Thyroid gland (tissue), 4 donors: ENCODE results near the gene TNFAIP8. TPM values are rescaled to one million over a fixed set of nuclear protein-coding genes. Genes with fewer than 3 reads are reported as not detected.

Experiments
- DNase-seq, 2 donors: peaks; one replicate each; pipeline ENCODE4 v3.0.0-alpha.2; 2019
- H3K27ac ChIP-seq, 3 donors: fragments of 200-600 bp; sonication (generic); 1 replicate in 2 of 3; 2 replicates in 1 of 3; pipeline ENCODE4 v1.5.1; 2016 to 2019; ENCODE audit warnings: mild to moderate bottlenecking in 1 of 3, moderate library complexity in 1 of 3
- H3K27me3 ChIP-seq: fragments of 200-600 bp; sonication (generic); one replicate; pipeline ENCODE4 v1.5.1; 2019
- H3K36me3 ChIP-seq, 2 donors: fragments of 200-600 bp; sonication (generic); one replicate each; pipeline ENCODE4 v1.5.1; 2016 to 2019
- H3K4me1 ChIP-seq, 2 donors: fragments of 200-600 bp; sonication (generic); one replicate each; pipeline ENCODE4 v1.5.1; 2017 to 2019
- H3K4me3 ChIP-seq, 3 donors: fragments of 200-600 bp; sonication (generic); replicated peaks in 1 of 3; 1 replicate in 2 of 3; 2 replicates in 1 of 3; pipeline ENCODE4 v1.5.1; 2016; ENCODE audit warnings: mild to moderate bottlenecking in 1 of 3
- H3K9me3 ChIP-seq: fragments of 200-600 bp; sonication (generic); one replicate; pipeline ENCODE4 v1.5.1; 2017
- CTCF ChIP-seq, 6 experiments: fragments of 200-600 bp in 3 of 6; fragments of 450-650 bp in 3 of 6; sonication (generic) in 3 of 6; IDR thresholded peaks; one replicate each; pipeline ENCODE4 v1.5.1; 2016 to 2019; ENCODE audit warnings: antibody characterized with exemption in 6 of 6, mild to moderate bottlenecking in 2 of 6, inconsistent platforms in 1 of 6, moderate library complexity in 1 of 6
- POLR2A ChIP-seq, 2 donors: fragments of 450-650 bp; IDR thresholded peaks; one replicate each; pipeline ENCODE4 v1.6.1; 2017; ENCODE audit warnings: antibody characterized with exemption in 2 of 2, mild to moderate bottlenecking in 2 of 2, moderate library complexity in 1 of 2
- WGBS, 2 donors: methylation state at CpG; one replicate each; pipeline ENCODE4 v1.1.5; 2017; 5-methylcytosine and 5-hydroxymethylcytosine counted together
- intact Hi-C: fragments of 100-400 bp; cut with DNase I; formaldehyde crosslinking; loops from one replicate; pipeline ENCODE4 v1.15.1; 2023
- total RNA-seq, 4 donors: library from RNA; depleted of rRNA; stranded (reverse); fragments of >200 nt; gene quantifications; one replicate each; pipeline ENCODE4 v1.2.3, GENCODE V29; 2016

The TNFAIP8 gene
- total RNA-seq, 4 donors from 2014 or later: 15.7 to 36.8 (median 33.6) TPM

GRCh38 chr5:119357270-119357669 lies 1.5 kb downstream of the TNFAIP8 start:
- H3K4me1 ChIP-seq: peaks cover 50 to 55% of the 10 kb centered on the region in 2 donors
- intact Hi-C loops: no loop called here
- no peaks in the 10 kb centered on the region for H3K27me3 ChIP-seq
- no peak for TF ChIP-seq CTCF (IDR thresholded peaks at IDR 0.05)
- peak in 1 of 2 donors; percentile 24 for TF ChIP-seq POLR2A (IDR thresholded peaks at IDR 0.05)
- no peaks in the 10 kb centered on the region for H3K9me3 ChIP-seq
- H3K27ac ChIP-seq: peak overlapping the region; percentile 86 to 93 (median 89)
- 30 to 31% methylated on average over 3 of the region's 3 CpGs for WGBS, 2 donors
- H3K4me3 ChIP-seq: peak overlapping the region; percentile 25 to 41 (median 40)
- H3K36me3 ChIP-seq: no peaks in the 10 kb centered on the region
- DNase-seq: no peak

DNA sequence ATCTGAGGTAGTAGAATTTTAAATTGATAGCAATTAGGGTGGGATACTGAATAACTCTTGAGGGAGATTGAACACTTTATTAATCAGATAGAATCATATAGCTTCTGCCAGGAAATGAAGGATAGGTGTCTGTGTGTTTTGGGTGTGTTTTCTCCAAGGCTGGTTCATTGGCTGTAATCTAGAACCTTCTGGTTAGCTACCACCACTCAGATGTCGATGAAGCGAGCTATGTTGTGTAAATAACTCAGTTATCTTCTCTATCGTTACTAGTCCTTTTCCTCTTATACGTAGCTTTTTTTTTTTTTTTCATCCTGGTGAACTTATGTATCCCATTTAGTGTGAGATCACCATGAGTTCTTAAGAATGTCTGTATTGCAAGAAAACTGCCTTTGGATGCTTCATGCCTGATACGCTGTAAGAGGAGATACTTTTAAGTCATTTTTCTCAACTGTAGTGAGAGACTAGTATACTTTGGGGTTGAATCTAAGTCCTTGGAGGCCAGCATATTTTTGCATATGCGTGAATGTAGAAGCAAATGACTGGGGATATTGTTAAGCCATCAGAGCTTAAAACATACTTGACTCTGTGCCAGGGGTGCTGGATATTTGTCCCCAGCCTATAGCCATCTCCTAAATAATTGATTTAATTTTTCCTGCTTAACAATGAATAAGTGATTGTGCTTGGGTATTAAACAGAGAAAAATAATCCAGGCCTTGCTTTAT lies 2.1 kb downstream of the TNFAIP8 start:
- Histone ChIP-seq H3K9me3 (no peaks in the 10 kb centered on the region), H3K27ac (peak overlapping the region; percentile 86 to 93 (median 89)), H3K36me3 (no peaks in the 10 kb centered on the region), H3K4me3 (peak overlapping the region in 1 of 3 donors; percentile 40), H3K4me1 (peaks cover 50 to 55% of the 10 kb centered on the region in 2 donors), H3K27me3 (no peaks in the 10 kb centered on the region)
- WGBS, 2 donors: 42 to 44% methylated on average over 6 of the region's 6 CpGs
- intact Hi-C loops: no loop called here
- DNase-seq: no peak
- TF ChIP-seq POLR2A (IDR thresholded peaks at IDR 0.05) (no peak), CTCF (IDR thresholded peaks at IDR 0.05) (no peak)

DNA sequence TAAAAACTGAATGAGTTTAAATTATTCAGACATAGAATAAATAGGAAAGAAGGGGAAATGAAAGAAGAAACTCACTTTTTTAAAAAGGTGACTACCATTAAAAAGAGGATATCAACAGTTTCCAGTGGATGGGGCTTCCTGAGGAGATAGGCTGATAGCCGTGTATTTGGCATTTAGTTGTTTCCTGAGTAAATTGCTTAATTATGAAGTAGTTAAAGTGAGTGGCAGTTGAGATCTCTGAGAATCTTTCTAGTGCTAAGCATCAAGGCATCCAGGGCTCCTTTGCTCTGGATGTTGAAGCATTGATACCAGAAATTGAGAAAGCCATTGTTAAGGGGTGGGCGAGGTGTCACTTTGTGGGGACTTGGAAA lies 2.7 kb downstream of the TNFAIP8 start:
- H3K4me3 ChIP-seq: no peak overlapping the region
- H3K9me3 ChIP-seq: no peaks in the 10 kb centered on the region
- intact Hi-C loops: no loop called here
- 76 to 80% methylated on average over 2 of the region's 2 CpGs for WGBS, 2 donors
- DNase-seq: no peak
- H3K36me3 ChIP-seq: no peaks in the 10 kb centered on the region
- peak overlapping the region; percentile 86 to 93 (median 89) for H3K27ac ChIP-seq
- TF ChIP-seq CTCF (IDR thresholded peaks at IDR 0.05) (no peak), POLR2A (IDR thresholded peaks at IDR 0.05) (no peak)
- peaks cover 50 to 55% of the 10 kb centered on the region in 2 donors for H3K4me1 ChIP-seq
- H3K27me3 ChIP-seq: no peaks in the 10 kb centered on the region

- Histone ChIP-seq H3K36me3 (no peaks in the 10 kb centered on the region), H3K4me3 (no peak overlapping the region), H3K9me3 (no peaks in the 10 kb centered on the region), H3K27ac (peak overlapping the region; percentile 86 to 93 (median 89)), H3K4me1 (peaks cover 48 to 55% of the 10 kb centered on the region in 2 donors), H3K27me3 (no peaks in the 10 kb centered on the region)
- 76 to 82% methylated on average over 7 of the region's 7 CpGs for WGBS, 2 donors
- no peak for DNase-seq
- intact Hi-C loops: no loop called here
- TF ChIP-seq POLR2A (IDR thresholded peaks at IDR 0.05): no peak
- TF ChIP-seq CTCF (IDR thresholded peaks at IDR 0.05): no peak
Measured at GRCh38 chr5:119358901-119359603, 3.2 kb downstream of the TNFAIP8 start.
